Activated naive CD4-positive, alpha-beta T cell treated with anti-CD3 and anti-CD28 coated beads, Interleukin-2, amount 50 U/mL, for 16 hours (primary cell): ENCODE measurements around the gene AK1.
"Not testable (repeated sequence)": the region's sequence is repeated elsewhere in the genome, so short reads cannot be mapped to it uniquely, and the experiment has no call there.

Experiments
- DNase-seq: peaks from one replicate; pipeline ENCODE4 v3.0.0-alpha.2; 2020

Gene AK1

DNA sequence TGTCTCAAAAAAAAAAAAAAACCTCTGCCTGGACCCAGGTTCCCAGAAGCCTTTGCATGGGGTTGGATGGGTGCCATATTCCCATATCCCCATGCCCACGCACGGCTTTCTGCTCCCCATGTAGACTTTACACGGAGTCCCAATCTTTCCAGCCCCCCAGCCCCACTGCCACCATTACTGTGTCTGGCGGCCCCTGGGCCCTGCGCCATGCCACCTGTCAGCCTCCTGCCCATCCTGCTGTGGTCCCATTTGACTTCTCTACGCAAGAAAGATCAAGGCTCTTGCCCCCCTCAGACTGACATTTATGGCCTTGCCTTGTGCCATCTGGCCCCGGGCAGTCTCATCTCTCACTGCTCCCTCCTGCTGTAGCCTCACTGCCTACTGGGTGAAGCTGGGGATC is 6.5 kb upstream of the AK1 start:
- DNase-seq = no peak

DNA sequence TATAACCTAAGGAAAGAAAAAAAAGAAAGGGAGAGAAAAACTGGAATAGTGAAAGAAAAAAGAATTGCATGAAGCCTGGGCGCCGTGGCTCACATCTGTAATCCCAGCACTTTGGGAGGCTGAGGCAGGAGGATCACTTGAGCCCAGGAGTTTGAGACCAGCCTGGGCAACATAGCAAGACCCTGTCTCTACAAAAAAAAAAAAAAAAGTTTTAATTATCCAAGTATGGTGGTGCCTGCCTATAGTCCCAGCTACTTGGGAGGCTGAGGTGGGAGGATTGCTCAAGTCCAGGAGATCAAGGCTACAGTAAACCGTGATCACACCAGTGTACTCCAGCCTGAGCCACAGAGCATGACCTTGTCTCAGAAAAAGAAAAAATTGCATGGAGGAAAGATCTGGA is 4.2 kb upstream of the AK1 start:
- DNase-seq = not testable (repeated sequence)

- no peak for DNase-seq
Observed at GRCh38 chr9:127880143-127880542, 2.7 kb upstream of the AK1 start.

- no peak for DNase-seq
Observed at GRCh38 chr9:127878652-127879390, 1.3 kb upstream of the AK1 start.

GRCh38 chr9:127878001-127878651 is 651 bp upstream of the AK1 start:
- DNase-seq = no peak

DNA sequence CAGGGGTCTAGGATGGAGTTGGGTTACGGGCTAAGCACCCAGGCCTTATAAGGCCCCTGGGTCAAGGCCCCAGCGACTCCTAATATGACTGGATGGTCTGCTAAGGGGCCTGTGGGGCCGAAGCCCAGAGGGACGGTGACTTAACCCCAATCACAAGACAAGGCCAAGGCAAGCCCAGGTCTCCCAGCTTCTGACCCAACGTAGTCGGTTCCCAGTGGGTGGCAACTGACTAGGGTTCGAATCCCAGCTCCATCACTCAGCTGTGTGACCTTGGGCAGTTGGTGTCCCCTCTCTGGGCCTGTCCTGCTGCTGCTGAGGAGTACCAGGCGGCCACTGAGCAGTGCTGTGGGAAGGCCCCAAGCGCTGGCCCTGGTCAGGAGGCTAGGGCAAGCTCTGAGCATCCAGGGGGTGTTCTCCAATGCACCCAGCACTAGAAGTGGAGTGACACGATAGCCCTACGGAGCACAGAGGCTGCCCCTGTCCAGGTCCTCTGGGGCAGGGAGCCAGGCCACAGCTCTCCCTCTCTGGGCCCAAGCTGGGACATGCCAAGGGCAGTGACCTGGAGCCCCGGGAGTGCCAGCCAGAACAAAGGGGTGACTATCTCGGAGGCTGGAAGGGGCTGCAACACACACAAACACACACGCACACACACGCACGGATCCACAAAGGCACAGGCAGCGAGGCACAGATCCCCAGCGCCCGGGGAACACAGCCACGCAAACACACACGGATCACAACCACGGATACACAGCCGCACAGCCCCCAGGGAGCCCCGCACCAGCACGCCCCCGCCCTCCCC is 512 bp downstream of the AK1 start:
- no peak for DNase-seq

DNA sequence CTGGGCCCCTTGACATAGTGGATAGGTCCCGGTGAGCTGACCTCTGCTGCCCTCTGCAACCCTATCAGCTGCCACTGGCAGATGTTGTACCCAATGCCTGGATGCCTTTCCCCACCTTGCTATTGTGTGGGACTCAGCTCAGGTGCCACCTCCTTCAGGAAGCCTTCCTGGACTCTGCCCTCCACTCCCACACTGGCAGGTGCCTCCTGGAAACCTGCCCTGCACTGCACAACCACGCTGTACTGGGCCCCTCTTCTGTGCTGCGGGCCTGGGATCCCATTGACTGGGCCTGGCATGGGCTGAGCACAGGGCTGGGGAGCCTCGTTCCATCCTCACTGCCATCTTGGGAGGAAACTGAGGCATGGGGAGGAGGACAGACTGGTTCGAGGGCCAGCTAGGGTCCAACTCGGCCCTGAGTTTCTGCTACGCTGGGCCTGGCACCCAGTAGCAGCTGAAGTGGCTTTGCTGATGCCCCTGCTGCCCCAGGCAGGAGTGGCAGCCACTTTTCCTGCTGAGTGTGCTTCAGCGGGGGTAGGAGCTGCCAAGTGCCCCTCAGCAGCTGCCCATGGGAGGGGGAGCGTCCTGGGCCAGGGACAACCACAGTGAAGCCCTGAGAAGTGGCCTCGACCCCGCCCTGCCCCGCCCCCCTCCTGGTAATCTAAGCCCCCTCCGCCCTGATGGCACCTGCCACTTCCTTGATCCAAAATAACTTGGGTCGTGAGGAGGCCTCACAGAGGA is 1.3 kb downstream of the AK1 start:
- no peak for DNase-seq

DNA sequence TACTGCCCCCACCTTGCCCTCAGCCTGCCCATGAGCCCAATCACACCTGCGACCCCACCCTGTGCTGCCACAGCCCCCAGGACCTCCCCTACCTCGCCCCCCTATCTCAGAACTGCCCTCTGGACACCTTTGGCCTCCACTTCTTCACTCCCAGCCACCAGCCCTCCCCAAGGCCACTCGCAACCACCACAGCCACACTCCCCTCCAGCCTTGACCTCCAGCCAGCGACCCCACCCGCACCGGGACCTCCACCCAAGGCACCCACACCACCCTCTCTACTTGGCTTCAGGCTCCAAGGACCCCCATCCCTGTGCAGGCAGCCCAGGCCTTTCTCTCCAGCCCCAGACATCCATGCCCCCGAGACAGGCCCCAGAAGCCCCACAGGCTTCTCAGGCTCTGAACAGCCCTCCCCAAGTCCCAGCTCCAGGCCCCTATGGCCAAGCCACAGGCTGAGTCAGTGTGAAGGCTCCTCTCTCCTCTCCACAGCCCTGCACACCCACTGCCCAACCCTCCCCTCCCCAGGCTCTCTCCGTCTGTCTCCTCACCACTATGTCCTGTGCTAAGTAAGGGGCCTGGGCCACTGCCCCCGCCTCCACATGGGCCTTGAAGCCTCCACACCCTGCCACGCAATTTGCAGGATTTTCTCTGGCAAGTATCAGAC is 2.0 kb downstream of the AK1 start:
- no peak for DNase-seq

- no peak for DNase-seq
Observed at GRCh38 chr9:127874301-127875221, 2.9 kb downstream of the AK1 start.

DNA sequence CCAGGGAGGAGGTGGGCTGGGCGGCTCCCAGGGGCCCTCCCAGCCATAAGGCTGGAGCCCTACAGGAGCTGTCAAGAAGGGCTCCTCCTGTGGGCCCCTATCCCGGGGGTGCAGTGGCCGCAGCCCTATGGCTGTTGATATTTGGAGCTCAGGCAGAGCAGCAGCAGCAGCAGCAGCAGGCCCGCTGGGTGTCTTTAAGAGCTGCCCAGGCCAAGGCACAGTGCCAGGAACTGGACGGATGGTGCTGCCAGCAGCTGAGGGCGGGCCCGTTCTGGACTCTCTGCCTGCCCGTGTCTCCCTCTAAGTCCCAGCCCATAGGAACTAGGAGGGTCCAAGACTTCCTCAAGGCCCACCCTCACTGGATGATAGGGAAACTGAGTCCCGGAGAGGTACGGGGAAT is 3.6 kb downstream of the AK1 start:
- no peak for DNase-seq

GRCh38 chr9:127873223-127873691 is 4.2 kb downstream of the AK1 start:
- DNase-seq = no peak

DNA sequence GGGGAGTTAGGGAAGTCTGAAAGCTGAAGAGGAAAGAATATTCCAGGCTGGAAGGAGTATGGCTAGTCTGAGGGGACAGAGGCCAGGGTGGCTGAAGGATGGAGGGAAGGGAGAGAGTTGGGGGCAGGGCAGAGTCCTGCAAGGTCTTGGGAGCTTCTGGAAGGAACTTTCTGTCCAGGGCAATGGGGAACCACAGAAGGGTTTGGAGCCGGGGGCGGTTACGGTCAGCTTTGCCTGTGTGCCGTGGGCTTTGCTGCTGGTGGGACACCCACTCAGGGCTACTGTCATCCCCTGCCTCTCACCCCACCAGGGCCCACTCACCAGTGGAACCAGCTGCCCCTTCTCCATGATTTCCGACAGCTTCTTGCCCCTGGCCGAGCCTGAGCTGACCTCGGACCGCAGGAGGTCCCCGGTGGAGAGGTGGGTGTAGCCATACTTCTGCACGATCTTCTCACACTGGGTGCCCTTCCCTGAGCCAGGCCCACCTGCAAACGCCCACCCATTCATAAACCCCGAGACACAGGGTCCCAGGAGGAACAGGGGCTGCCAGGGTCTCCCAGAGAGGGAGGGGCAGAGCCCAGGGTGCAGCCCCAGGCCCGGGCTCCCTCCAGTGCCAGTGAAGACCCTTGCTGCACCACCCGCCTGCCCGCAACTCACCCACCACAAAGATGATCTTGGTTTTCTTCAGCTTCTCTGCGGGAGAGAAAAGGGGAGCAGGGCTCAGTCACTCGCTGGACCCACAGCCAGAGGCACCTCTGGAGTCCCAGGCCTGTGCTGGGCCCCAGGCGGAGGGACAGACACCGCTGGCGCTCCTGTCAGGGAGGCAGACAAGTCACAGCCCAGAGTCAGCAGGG is 4.9 kb downstream of the AK1 start:
- no peak for DNase-seq

DNA sequence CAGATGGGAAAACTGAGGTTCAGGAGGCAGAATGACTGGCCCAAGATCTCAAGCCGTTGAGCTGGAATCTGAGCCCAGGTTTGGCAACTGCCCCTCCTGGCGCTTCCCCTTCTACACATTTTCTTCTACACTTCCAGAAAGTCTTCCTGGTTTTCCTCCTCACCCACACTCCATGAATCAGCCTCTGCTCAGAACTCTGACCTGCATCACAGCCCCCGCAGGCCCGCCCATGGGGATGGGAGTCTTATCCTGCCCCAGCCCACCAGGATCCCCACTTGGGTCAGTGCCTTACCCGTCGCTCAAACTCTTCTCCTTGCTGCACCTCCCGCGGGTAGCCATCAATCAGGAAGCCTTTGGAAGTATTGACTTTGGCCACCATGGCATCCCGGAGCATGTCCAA is 5.9 kb downstream of the AK1 start:
- no peak for DNase-seq

DNA sequence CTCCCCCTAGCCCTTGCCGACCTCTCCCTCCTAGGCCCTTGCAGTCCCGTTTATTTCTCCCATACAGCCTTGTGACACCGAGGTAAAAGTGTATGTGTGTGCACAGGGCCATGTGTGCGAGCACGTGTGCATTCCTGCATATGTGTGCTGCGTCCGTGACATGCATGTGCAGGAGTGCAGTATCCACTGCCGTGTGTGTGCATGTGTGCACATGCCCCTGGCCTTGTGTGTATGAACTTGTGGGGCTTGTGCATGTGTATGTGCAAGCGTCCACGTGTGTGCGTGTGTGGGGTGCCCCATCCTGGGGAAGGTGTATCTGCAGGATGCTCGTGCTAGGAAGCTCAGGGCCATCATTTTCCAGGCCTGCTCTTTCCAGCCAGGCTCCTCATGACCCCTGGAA is 6.6 kb downstream of the AK1 start:
- DNase-seq = no peak

- not testable (repeated sequence) for DNase-seq
Observed at GRCh38 chr9:127870153-127870491, 7.4 kb downstream of the AK1 start.

DNA sequence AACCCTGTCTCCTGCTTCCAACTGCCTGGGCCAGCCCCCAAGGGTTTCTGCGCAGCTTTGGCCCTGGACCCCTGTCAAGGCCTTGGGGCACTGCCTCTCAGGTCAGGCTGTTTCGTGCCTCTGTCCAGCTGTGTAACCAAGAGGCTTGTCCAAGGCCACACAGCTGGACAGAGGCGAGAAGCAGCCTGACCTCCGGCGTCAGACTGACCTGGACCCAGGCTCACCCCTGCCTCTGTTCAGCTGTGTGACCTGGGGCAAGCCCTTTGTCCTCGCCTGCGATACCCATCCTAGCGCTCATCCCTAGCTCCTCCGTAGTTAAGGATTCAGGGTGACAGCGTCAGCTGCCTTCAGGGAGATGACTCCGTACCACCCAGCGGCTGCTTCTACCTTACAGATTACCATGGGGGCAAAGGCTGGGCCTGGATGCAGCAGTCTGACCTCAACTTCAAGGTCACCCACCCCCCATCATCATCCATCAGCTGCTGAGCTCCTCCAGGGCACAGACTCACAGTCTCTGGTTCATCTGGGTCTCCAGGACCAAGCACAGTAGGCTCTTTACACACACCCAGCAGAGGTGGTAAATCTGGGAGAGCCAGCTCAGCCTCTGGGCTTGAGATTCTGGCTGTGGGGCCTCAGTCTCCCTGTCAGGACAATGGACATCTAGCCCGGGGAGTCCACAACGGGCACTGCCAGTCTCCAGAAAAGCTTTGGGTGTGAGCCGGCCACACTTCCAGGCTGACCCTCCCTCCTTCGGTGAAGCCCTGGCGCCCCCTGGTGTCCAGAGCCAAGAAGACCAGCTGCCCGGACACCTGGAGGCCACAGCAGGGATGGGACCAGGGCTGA is 7.9 kb downstream of the AK1 start:
- DNase-seq = peak; percentile 77

- DNase-seq = no peak
Observed at GRCh38 chr9:127868278-127868902, 9.1 kb downstream of the AK1 start.

GRCh38 chr9:127867356-127868277 is 9.9 kb downstream of the AK1 start:
- DNase-seq = no peak
